IMR-90 (cell line): Measurements from ENCODE around the gene OSBPL9. TPM values are rescaled to one million over a fixed set of nuclear protein-coding genes. Genes with fewer than 3 reads are reported as not detected.

Source experiments
- ATAC-seq: fragments of 200-7000 bp; cut with Tn5 transposase; 2 replicates; pipeline ENCODE4 v1.9.1; 2020; ENCODE audit warnings: low read depth, mild to moderate bottlenecking, moderate library complexity
- BruUV-seq: library from RNA; stranded (reverse); fragments of 400-500 nt; replicated peaks from 2 replicates; lab custom pipeline; 2021; lab: Mats Ljungman, UMichigan
- CTCF ChIA-PET: fragments of 300-600 bp; formaldehyde crosslinking; extraction: SDS; loops from one replicate; lab custom pipeline; 2021; ENCODE audit warnings: antibody characterized with exemption; lab: Yijun Ruan, JAX
- POLR2A ChIA-PET: fragments of 300-600 bp; sonication (Branson Sonifier 250); formaldehyde crosslinking; loops from one replicate; lab custom pipeline; 2022; ENCODE audit warnings: antibody characterized with exemption; ENCODE audit not compliant: unreplicated experiment; lab: Charles Lee
- DNase-seq: peaks from one replicate; pipeline ENCODE4 v3.0.0; 2013
- H2AFZ ChIP-seq: replicated peaks from 2 replicates; pipeline ENCODE3; 2013; ENCODE audit warnings: low read length, mild to moderate bottlenecking; ENCODE audit not compliant: poor library complexity
- H2AK5ac ChIP-seq: 2 replicates; pipeline ENCODE4 v1.6.1; 2013; ENCODE audit warnings: low read depth, low read length, inconsistent platforms
- H2AK9ac ChIP-seq: replicated peaks from 2 replicates; pipeline ENCODE3; 2013; ENCODE audit warnings: mild to moderate bottlenecking, low read depth, low read length, moderate library complexity; ENCODE audit not compliant: poor library complexity
- H2BK120ac ChIP-seq: 2 replicates; pipeline ENCODE4 v1.6.1; 2013; ENCODE audit warnings: low read depth, low read length, inconsistent platforms
- H2BK15ac ChIP-seq: 3 replicates; pipeline ENCODE4 v1.6.1; 2013; ENCODE audit warnings: low read depth, low read length, inconsistent platforms
- H2BK20ac ChIP-seq: 2 replicates; pipeline ENCODE4 v1.6.1; 2013; ENCODE audit warnings: low read depth, mild to moderate bottlenecking, inconsistent platforms, low read length, moderate library complexity
- H2BK5ac ChIP-seq: 2 replicates; pipeline ENCODE4 v1.6.1; 2013; ENCODE audit warnings: mild to moderate bottlenecking, low read depth, low read length, inconsistent platforms; ENCODE audit not compliant: poor library complexity, severe bottlenecking
- H3K14ac ChIP-seq: replicated peaks from 2 replicates; pipeline ENCODE4 v1.6.1; 2013; ENCODE audit warnings: low read depth, low read length, inconsistent platforms
- H3K18ac ChIP-seq: 2 replicates; pipeline ENCODE4 v1.6.1; 2013; ENCODE audit warnings: low read depth, low read length, control low read depth
- H3K23ac ChIP-seq: 2 replicates; pipeline ENCODE4 v1.6.1; 2013; ENCODE audit warnings: low read depth, low read length, inconsistent platforms
- H3K27ac ChIP-seq: 2 replicates; pipeline ENCODE4 v1.5.1; 2013; ENCODE audit warnings: mild to moderate bottlenecking, control low read depth, low read length; ENCODE audit not compliant: insufficient read depth
- H3K27me3 ChIP-seq: 2 replicates; pipeline ENCODE4 v1.6.1; 2013; ENCODE audit warnings: low read length; ENCODE audit not compliant: control insufficient read depth, insufficient read depth
- H3K36me3 ChIP-seq: 2 replicates; pipeline ENCODE4 v1.6.1; 2013; ENCODE audit warnings: low read length, mixed read lengths; ENCODE audit not compliant: control insufficient read depth, insufficient read depth
- H3K4ac ChIP-seq: 2 replicates; pipeline ENCODE4 v1.6.1; 2013; ENCODE audit warnings: low read depth, low read length, inconsistent platforms
- H3K4me1 ChIP-seq: 2 replicates; pipeline ENCODE4 v1.6.1; 2013; ENCODE audit warnings: low read length, mixed read lengths; ENCODE audit not compliant: control insufficient read depth, insufficient read depth
- H3K4me2 ChIP-seq: 2 replicates; pipeline ENCODE4 v1.6.1; 2013; ENCODE audit warnings: low read depth, mild to moderate bottlenecking, control low read depth, low read length, moderate library complexity
- H3K4me3 ChIP-seq: 2 replicates; pipeline ENCODE4 v1.5.1; 2013; ENCODE audit warnings: low read depth, mild to moderate bottlenecking, control low read depth, low read length, moderate library complexity; ENCODE audit not compliant: insufficient read depth
- H3K56ac ChIP-seq: 2 replicates; pipeline ENCODE4 v1.6.1; 2013; ENCODE audit warnings: low read length, inconsistent platforms; ENCODE audit not compliant: insufficient read depth; ENCODE audit errors: extremely low read depth
- H3K79me1 ChIP-seq, 2 experiments: 2 replicates each; pipeline ENCODE4 v1.6.1; 2013; ENCODE audit warnings: low read length in 2 of 2, inconsistent platforms in 1 of 2, low read depth in 1 of 2
- H3K9ac ChIP-seq: 2 replicates; pipeline ENCODE4 v1.6.1; 2013; ENCODE audit warnings: low read depth, low read length, control low read depth
- H3K9me1 ChIP-seq: 2 replicates; pipeline ENCODE4 v1.6.1; 2013; ENCODE audit warnings: low read length, inconsistent platforms; ENCODE audit not compliant: insufficient read depth
- H3K9me3 ChIP-seq: 2 replicates; pipeline ENCODE4 v1.6.1; 2013; ENCODE audit warnings: low read length; ENCODE audit not compliant: control insufficient read depth, insufficient read depth
- H4K20me1 ChIP-seq: 2 replicates; pipeline ENCODE4 v1.6.1; 2013; ENCODE audit warnings: low read length, inconsistent platforms; ENCODE audit not compliant: insufficient read depth
- H4K5ac ChIP-seq: 2 replicates; pipeline ENCODE4 v1.6.1; 2013; ENCODE audit warnings: mild to moderate bottlenecking, low read depth, low read length, control low read depth
- H4K8ac ChIP-seq, 2 experiments: 2 replicates each; pipeline ENCODE4 v1.6.1; 2013; ENCODE audit warnings: low read depth in 2 of 2, low read length in 2 of 2, control low read depth in 1 of 2, inconsistent platforms in 1 of 2
- H4K91ac ChIP-seq: 2 replicates; pipeline ENCODE4 v1.6.1; 2013; ENCODE audit warnings: low read depth, low read length, inconsistent platforms; ENCODE audit not compliant: insufficient read depth
- BHLHE40 ChIP-seq: fragments of 150-350 bp; IDR thresholded peaks from 2 replicates; pipeline ENCODE4 v1.6.1; 2016; ENCODE audit warnings: mild to moderate bottlenecking, low read depth, low read length
- CEBPB ChIP-seq: IDR thresholded peaks from 2 replicates; pipeline ENCODE4 v1.6.1; 2012; ENCODE audit warnings: low read depth, low read length, improper control_type of control experiment
- CHD1 ChIP-seq: IDR thresholded peaks from 2 replicates; pipeline ENCODE4 v1.6.1; 2012; ENCODE audit warnings: low read depth, low read length, improper control_type of control experiment
- CTCF ChIP-seq: conservative IDR thresholded peaks from 2 replicates; pipeline ENCODE4 v1.5.1; 2012; ENCODE audit warnings: mild to moderate bottlenecking, low read depth, low read length, improper control_type of control experiment
- ELK1 ChIP-seq: fragments of 150-350 bp; IDR thresholded peaks from 2 replicates; pipeline ENCODE4 v1.6.1; 2016; ENCODE audit warnings: low read depth, mild to moderate bottlenecking, low read length, moderate library complexity, borderline replicate concordance
- FOS ChIP-seq: fragments of 150-350 bp; IDR thresholded peaks from 2 replicates; pipeline ENCODE4 v1.6.1; 2016; ENCODE audit warnings: low read depth, low read length
- MAFK ChIP-seq: IDR thresholded peaks from 2 replicates; pipeline ENCODE4 v1.6.1; 2012; ENCODE audit warnings: low read depth, low read length, improper control_type of control experiment
- MAZ ChIP-seq: IDR thresholded peaks from 2 replicates; pipeline ENCODE4 v1.6.1; 2012; ENCODE audit warnings: low read depth, mild to moderate bottlenecking, low read length, improper control_type of control experiment, moderate library complexity, borderline replicate concordance
- MXI1 ChIP-seq: IDR thresholded peaks from 2 replicates; pipeline ENCODE4 v1.6.1; 2012; ENCODE audit warnings: low read depth, mild to moderate bottlenecking, low read length, moderate library complexity, borderline replicate concordance
- NFE2L2 ChIP-seq: fragments of 150-350 bp; IDR thresholded peaks from 2 replicates; pipeline ENCODE4 v1.6.1; 2016; ENCODE audit warnings: low read depth, mild to moderate bottlenecking, low read length
- POLR2A ChIP-seq: IDR thresholded peaks from 2 replicates; pipeline ENCODE4 v1.6.1; 2012; ENCODE audit warnings: mild to moderate bottlenecking, low read depth, low read length
- RAD21 ChIP-seq: IDR thresholded peaks from 2 replicates; pipeline ENCODE4 v1.6.1; 2012; ENCODE audit warnings: low read length, improper control_type of control experiment
- RCOR1 ChIP-seq: IDR thresholded peaks from 2 replicates; pipeline ENCODE4 v1.6.1; 2012; ENCODE audit warnings: mild to moderate bottlenecking, low read length, improper control_type of control experiment; ENCODE audit not compliant: insufficient replicate concordance
- RFX5 ChIP-seq: IDR thresholded peaks from 2 replicates; pipeline ENCODE4 v1.8.0; 2012; ENCODE audit warnings: low read depth, mild to moderate bottlenecking, low read length, moderate library complexity
- SMC3 ChIP-seq: fragments of 150-350 bp; IDR thresholded peaks from 2 replicates; pipeline ENCODE4 v1.6.1; 2016; ENCODE audit warnings: low read depth, mild to moderate bottlenecking, antibody characterized with exemption, low read length, moderate library complexity
- USF2 ChIP-seq: fragments of 150-350 bp; IDR thresholded peaks from 2 replicates; pipeline ENCODE4 v1.6.1; 2017; ENCODE audit warnings: mild to moderate bottlenecking, antibody characterized with exemption, low read length, low read depth
- WGBS, 2 experiments: methylation state at CpG; one replicate each; pipeline versions ENCODE4 v1.1.5 to v1.1.7; 2013; ENCODE audit warnings: missing lambda C conversion rate in 2 of 2; ENCODE audit not compliant: insufficient read length in 1 of 2; ENCODE audit errors: extremely low coverage in 2 of 2; 5-methylcytosine and 5-hydroxymethylcytosine counted together
- dilution Hi-C: fragments of 300-500 bp; cut with HindIII; formaldehyde crosslinking; loops from one replicate; pipeline ENCODE4 v1.14.3; 2018; ENCODE audit warnings: low sequenced_read_pairs; ENCODE audit not compliant: unreplicated experiment
- in situ Hi-C: fragments of 300-500 bp; cut with MboI; formaldehyde crosslinking; loops from 3 replicates; pipeline ENCODE4 v1.14.3; 2019; ENCODE audit warnings: low sequenced_read_pairs, inconsistent platforms, mixed read lengths
- intact Hi-C: fragments of 100-400 bp; cut with micrococcal nuclease; formaldehyde crosslinking; loops from 2 replicates; pipeline ENCODE4 v1.10.0; 2022
- polyA plus RNA-seq, 3 experiments: library from polyadenylated mRNA; depleted of rRNA; stranded (reverse); fragments of >200 nt; gene quantifications; 2 replicates each; pipeline ENCODE4 v1.2.3, GENCODE V29; 2012; ENCODE audit warnings: low replicate concordance in 1 of 3
- total RNA-seq: library from RNA; depleted of rRNA; stranded (reverse); fragments of >200 nt; gene quantifications from 2 replicates; pipeline ENCODE4 v1.2.3, GENCODE V29; 2012

Gene OSBPL9
- total and polyA plus RNA-seq, 2 of the 4 experiments (the other 2 are of a cell fraction): 51.4 to 127 TPM

- no peaks in the 10 kb centered on the region for H3K36me3 ChIP-seq
- H3K18ac ChIP-seq: no peak overlapping the region
- DNase-seq (no peak), ATAC-seq (no peak)
- peaks cover 9% of the 10 kb centered on the region for H3K4me1 ChIP-seq
- no peak overlapping the region for H3K4me3 ChIP-seq
- H4K5ac ChIP-seq: no peak overlapping the region
- peaks cover 20% of the 10 kb centered on the region; the same call in 1 of the 2 replicates for H4K20me1 ChIP-seq
- peak overlapping the region; percentile 29; the same call in 1 of the 2 replicates for H3K23ac ChIP-seq
- H3K14ac ChIP-seq: no peak overlapping the region
- 100% methylated on average over 1 of the region's 2 CpGs; no CpG with 5 or more reads in 1 of the 2 experiments for WGBS, 2 experiments
- H2BK120ac ChIP-seq: 0 out of 2 replicates have a peak overlapping the region, but pooled peaks have one; percentile 24
- H4K91ac ChIP-seq: no peak overlapping the region
- H3K4me2 ChIP-seq: no peak overlapping the region
- no peak for TF ChIP-seq MAZ
- TF ChIP-seq POLR2A: no peak
- TF ChIP-seq RCOR1: no peak
- no peak for TF ChIP-seq MXI1
- TF ChIP-seq CEBPB: no peak
- TF ChIP-seq RFX5: no peak
- no peak for TF ChIP-seq RAD21
- TF ChIP-seq FOS: no peak
- no peak for TF ChIP-seq CTCF
- no peak for TF ChIP-seq USF2
- no peak for TF ChIP-seq ELK1
- TF ChIP-seq NFE2L2: no peak
- TF ChIP-seq CHD1: no peak
- TF ChIP-seq MAFK: no peak
- TF ChIP-seq SMC3: no peak
- no peak for TF ChIP-seq BHLHE40
- in situ Hi-C loops: no loop called here
- no peak overlapping the region for H2AFZ ChIP-seq
- H2AK5ac ChIP-seq: peak overlapping the region; percentile 35; the same call in 1 of the 2 replicates
- H3K9me3 ChIP-seq: no peaks in the 10 kb centered on the region
- peaks cover 10% of the 10 kb centered on the region for H3K9me1 ChIP-seq
- peak overlapping the region; percentile 12; the same call in 1 of the 2 replicates for H2BK20ac ChIP-seq
- H2BK15ac ChIP-seq: peak overlapping the region; percentile 6; the same call in 1 of the 3 replicates
- H3K79me1 ChIP-seq: peaks cover 35 to 68% of the 10 kb centered on the region in 2 experiments
- POLR2A ChIA-PET: no interaction called here
- dilution Hi-C loops: no loop called here
- H3K27ac ChIP-seq: no peak overlapping the region
- peak overlapping the region; percentile 7; the same call in 1 of the 2 replicates for H3K4ac ChIP-seq
- intact Hi-C loops: no loop called here
- CTCF ChIA-PET: interaction anchor here (0.7 kb wide), 1 partner anchor 254 kb away, joined by 5 read pairs; no protein-coding TSS in a partner anchor
- no peak overlapping the region for H3K56ac ChIP-seq
- no peak overlapping the region for H3K9ac ChIP-seq
- H2AK9ac ChIP-seq: no peak overlapping the region
- no TSS peak for BruUV-seq
- no peak overlapping the region for H4K8ac ChIP-seq
- H2BK5ac ChIP-seq: no peak overlapping the region
- no peaks in the 10 kb centered on the region for H3K27me3 ChIP-seq
Measured at GRCh38 chr1:51623025-51623424, 6.1 kb downstream of the OSBPL9 start.
